ENCODE data around the gene OGA.
"Not testable (repeated sequence)": the region's sequence is repeated elsewhere in the genome, so short reads cannot be mapped to it uniquely, and the experiment has no call there.

The OGA gene

GRCh38 chr10:101793526-101793925 lies 24.7 kb downstream of the OGA start:
- no peak for DNase-seq

GRCh38 chr10:101789686-101790085 lies 28.6 kb downstream of the OGA start:
- DNase-seq = no peak

GRCh38 chr10:101789231-101789630 lies 29.0 kb downstream of the OGA start:
- not testable (repeated sequence) for DNase-seq

GRCh38 chr10:101785801-101786200 lies 32.4 kb downstream of the OGA start:
- DNase-seq = no peak

- DNase-seq = no peak
Measured at GRCh38 chr10:101784558-101784957, 33.7 kb downstream of the OGA start.

- no peak for DNase-seq
Measured at GRCh38 chr10:101783736-101784118, 34.5 kb downstream of the OGA start.

- DNase-seq = peak; percentile 83 to 88
Measured at GRCh38 chr10:101782811-101783735, 35.2 kb downstream of the OGA start, which contains the start of gene NPM3. Gene NPM3 (minus strand): TSS chr10:101783446. CDS start chr10:101783390, 56 bp downstream.

GRCh38 chr10:101781984-101782810 lies 36.0 kb downstream of the OGA start:
- no peak for DNase-seq

- DNase-seq = no peak
Measured at GRCh38 chr10:101781655-101781983, 36.6 kb downstream of the OGA start.

- peak; percentile 68 to 69 for DNase-seq
Measured at GRCh38 chr10:101780818-101781654, 37.2 kb downstream of the OGA start.

- DNase-seq = no peak
Measured at GRCh38 chr10:101780187-101780817, 37.9 kb downstream of the OGA start.

GRCh38 chr10:101779544-101780186 lies 38.6 kb downstream of the OGA start:
- peak; percentile 72 to 88 for DNase-seq

- DNase-seq = no peak
Measured at GRCh38 chr10:101778781-101779543, 39.3 kb downstream of the OGA start.

- DNase-seq = no peak
Measured at GRCh38 chr10:101778151-101778780, 40.0 kb downstream of the OGA start.

- no peak for DNase-seq
Measured at GRCh38 chr10:101777619-101778145, 40.6 kb downstream of the OGA start.

GRCh38 chr10:101776161-101776817 lies 42.0 kb downstream of the OGA start:
- no peak for DNase-seq

GRCh38 chr10:101775273-101776160 lies 42.7 kb downstream of the OGA start, which contains the start of gene FGF8:
Gene FGF8 (minus strand): TSS chr10:101776114. CDS start chr10:101775900, 214 bp downstream.
- DNase-seq = no peak

- DNase-seq = no peak
Measured at GRCh38 chr10:101774589-101775272, 43.5 kb downstream of the OGA start.
